GM21825 (cell line): ENCODE measurements around the gene RSRC1.
A peak's percentile ranks its signal among the peaks of the same experiment; 100 is the strongest.
"Not testable (repeated sequence)": the region's sequence is repeated elsewhere in the genome, so short reads cannot be mapped to it uniquely, and the experiment has no call there.

ENCODE experiments used
- ATAC-seq: cut with Tn5 transposase; IDR thresholded peaks from one replicate; pipeline ENCODE4 v1.9.1; 2021; ENCODE audit warnings: mild to moderate bottlenecking, moderate library complexity; ENCODE audit not compliant: unreplicated experiment

Gene RSRC1

GRCh38 chr3:158109804-158110657 lies at the start of gene RSRC1:
TSS of gene RSRC1 (plus strand) at chr3:158110089. CDS start at chr3:158122105, 12,016 bp downstream.
- peak; percentile 80 for ATAC-seq

GRCh38 chr3:158065574-158065973 lies 44.3 kb upstream of the RSRC1 start:
- ATAC-seq: not testable (repeated sequence)

- ATAC-seq: no peak
Measured at GRCh38 chr3:158072790-158073189, 37.1 kb upstream of the RSRC1 start.

- ATAC-seq: no peak
Measured at GRCh38 chr3:158074591-158074990, 35.3 kb upstream of the RSRC1 start.

- ATAC-seq: no peak
Measured at GRCh38 chr3:158079599-158079998, 30.3 kb upstream of the RSRC1 start.

- ATAC-seq: no peak
Measured at GRCh38 chr3:158084651-158085050, 25.2 kb upstream of the RSRC1 start.

GRCh38 chr3:158085358-158085757 lies 24.5 kb upstream of the RSRC1 start:
- no peak for ATAC-seq

- ATAC-seq: no peak
Measured at GRCh38 chr3:158085931-158086330, 24.0 kb upstream of the RSRC1 start.

GRCh38 chr3:158086361-158086760 lies 23.5 kb upstream of the RSRC1 start:
- ATAC-seq: no peak

GRCh38 chr3:158086776-158087175 lies 23.1 kb upstream of the RSRC1 start:
- no peak for ATAC-seq

- ATAC-seq: no peak
Measured at GRCh38 chr3:158091531-158091930, 18.4 kb upstream of the RSRC1 start.

GRCh38 chr3:158093526-158093925 lies 16.4 kb upstream of the RSRC1 start:
- no peak for ATAC-seq

- ATAC-seq: peak; percentile 51
Measured at GRCh38 chr3:158094235-158095110, 15.4 kb upstream of the RSRC1 start.

- peak; percentile 23 for ATAC-seq
Measured at GRCh38 chr3:158095111-158095813, 14.6 kb upstream of the RSRC1 start.

- ATAC-seq: no peak
Measured at GRCh38 chr3:158095814-158096704, 13.8 kb upstream of the RSRC1 start.

- no peak for ATAC-seq
Measured at GRCh38 chr3:158097081-158097592, 12.8 kb upstream of the RSRC1 start.

GRCh38 chr3:158097593-158098308 lies 12.1 kb upstream of the RSRC1 start:
- peak; percentile 83 for ATAC-seq

- ATAC-seq: no peak
Measured at GRCh38 chr3:158098309-158098639, 11.6 kb upstream of the RSRC1 start.

GRCh38 chr3:158098834-158099424 lies 11.0 kb upstream of the RSRC1 start:
- ATAC-seq: no peak
